Right lobe of liver (tissue), 6 donors: ENCODE data around the gene DHX38. TPM values are rescaled to one million over a fixed set of nuclear protein-coding genes. Genes with fewer than 3 reads are reported as not detected.

Source experiments
- ATAC-seq, 4 donors: fragments of 200-7000 bp; cut with Tn5 transposase; one replicate each; pipeline ENCODE4 v1.9.1; 2020; ENCODE audit warnings: mild to moderate bottlenecking in 4 of 4, moderate library complexity in 4 of 4
- DNase-seq, 3 donors: peaks; one replicate each; pipeline ENCODE4 v3.0.0-alpha.2; 2020
- H3K27ac ChIP-seq, 3 donors: fragments of 200-600 bp; one replicate each; pipeline ENCODE4 v1.8.0; 2022
- H3K27me3 ChIP-seq, 2 donors: fragments of 200-600 bp; one replicate each; pipeline ENCODE4 v1.8.0; 2022
- H3K36me3 ChIP-seq, 4 donors: fragments of 200-600 bp; sonication (generic) in 1 of 4; one replicate each; pipeline versions ENCODE4 v1.5.1 to v1.8.0; 2017 to 2022; ENCODE audit warnings: control low read depth in 1 of 4
- H3K4me1 ChIP-seq, 4 donors: fragments of 200-600 bp; sonication (generic) in 1 of 4; one replicate each; pipeline versions ENCODE4 v1.5.1 to v1.8.0; 2017 to 2022; ENCODE audit warnings: control low read depth in 1 of 4
- H3K4me3 ChIP-seq, 3 donors: fragments of 200-600 bp; one replicate each; pipeline ENCODE4 v1.8.0; 2022
- H3K9me3 ChIP-seq, 4 donors: fragments of 200-600 bp; sonication (generic) in 1 of 4; one replicate each; pipeline versions ENCODE4 v1.5.1 to v1.8.0; 2017 to 2022; ENCODE audit warnings: control low read depth in 1 of 4
- CTCF ChIP-seq, 4 donors: fragments of 200-600 bp in 3 of 4; fragments of 450-650 bp in 1 of 4; IDR thresholded peaks; one replicate each; pipeline versions ENCODE4 v1.5.1 to v1.8.0; 2016 to 2022; ENCODE audit warnings: antibody characterized with exemption in 4 of 4, mild to moderate bottlenecking in 2 of 4
- POLR2A ChIP-seq: fragments of 450-650 bp; IDR thresholded peaks from one replicate; pipeline ENCODE4 v1.6.1; 2017; ENCODE audit warnings: antibody characterized with exemption, mild to moderate bottlenecking
- WGBS: methylation state at CpG from one replicate; pipeline ENCODE4 v1.1.6; 2018; ENCODE audit warnings: low coverage, low lambda C conversion rate; ENCODE audit not compliant: insufficient coverage; ENCODE audit errors: missing lambda C conversion rate; 5-methylcytosine and 5-hydroxymethylcytosine counted together
- intact Hi-C, 2 donors: fragments of 100-400 bp; cut with DNase I; formaldehyde crosslinking; loops; one replicate each; pipeline versions ENCODE4 v1.11.2 to v1.14.1; 2022
- total RNA-seq, 6 experiments: library from RNA; depleted of rRNA in 2 of 6; stranded (reverse); fragments of >200 nt in 2 of 6; fragmentation: NEBNext Ultra II Directional in 3 of 6; extraction: Animal tissue kit (Norgen Biotek cat#: 25700) in 3 of 6; gene quantifications; one replicate each; pipeline versions ENCODE4 v1.1.0 to v1.2.4, GENCODE V29; 2016 to 2023
- donor health status: DM: no; HTN: yes; CAD: no.
- donor health status: DM: no; HTN: no; CAD: no.
- donor health status: DM: no; HTN: no; CAD: no.
- donor health status: DM: no; HTN: yes; CAD: no.
- donor health status: DM: no; HTN: yes; CAD: no.

Gene DHX38
- total RNA-seq, 6 experiments from 2014 or later: 22.2 to 29.8 (median 23.3) TPM

- Histone ChIP-seq H3K4me1 (peaks cover 0 to 5% (median under 1%) of the 10 kb centered on the region in 4 donors), H3K9me3 (no peaks in the 10 kb centered on the region), H3K4me3 (no peak overlapping the region), H3K27me3 (no peaks in the 10 kb centered on the region), H3K27ac (no peak overlapping the region), H3K36me3 (no peaks in the 10 kb centered on the region)
- DNase-seq: no peak
- ATAC-seq: no peak
- intact Hi-C loops: loop anchor here (10.0 kb wide), 1 partner anchor 345 kb away; no protein-coding TSS in a partner anchor
- whole genome bisulfite sequencing: 84% methylated on average over 3 of the region's 5 CpGs
- no peak for TF ChIP-seq POLR2A
- TF ChIP-seq CTCF (IDR thresholded peaks at IDR 0.05): no peak
These were observed 26.4 kb downstream of the DHX38 start for GRCh38 chr16:72120026-72120425.

- H3K36me3 ChIP-seq: no peaks in the 10 kb centered on the region
- H3K27me3 ChIP-seq: no peaks in the 10 kb centered on the region
- DNase-seq (no peak), ATAC-seq (no peak)
- intact Hi-C loops: loop anchor here (10.0 kb wide), 1 partner anchor 342 kb away; no protein-coding TSS in a partner anchor
- no peak overlapping the region for H3K4me3 ChIP-seq
- no peak for TF ChIP-seq POLR2A
- TF ChIP-seq CTCF (IDR thresholded peaks at IDR 0.05): no peak
- peaks cover 0 to 10% (median 3%) of the 10 kb centered on the region in 4 donors for H3K4me1 ChIP-seq
- no peaks in the 10 kb centered on the region for H3K9me3 ChIP-seq
- no peak overlapping the region for H3K27ac ChIP-seq
- 94% methylated on average over 2 of the region's 2 CpGs for WGBS
These were observed 28.7 kb downstream of the DHX38 start for GRCh38 chr16:72122308-72122707.

GRCh38 chr16:72122916-72123315 is 29.3 kb downstream of the DHX38 start:
- Histone ChIP-seq H3K27ac (no peak overlapping the region), H3K27me3 (no peaks in the 10 kb centered on the region), H3K36me3 (no peaks in the 10 kb centered on the region), H3K4me3 (no peak overlapping the region), H3K9me3 (no peaks in the 10 kb centered on the region), H3K4me1 (peaks cover 0 to 10% (median 3%) of the 10 kb centered on the region in 4 donors)
- ATAC-seq (no peak), DNase-seq (no peak)
- TF ChIP-seq CTCF (IDR thresholded peaks at IDR 0.05) (no peak), POLR2A (no peak)
- 80% methylated on average over 1 of the region's 11 CpGs for WGBS
- intact Hi-C loops: loop anchor here (10.0 kb wide), 1 partner anchor 342 kb away; no protein-coding TSS in a partner anchor

GRCh38 chr16:72123426-72123825 is 29.8 kb downstream of the DHX38 start:
- DNase-seq (no peak), ATAC-seq (no peak)
- 39% methylated on average over 2 of the region's 8 CpGs for WGBS
- H3K27ac ChIP-seq: no peak overlapping the region
- no peaks in the 10 kb centered on the region for H3K9me3 ChIP-seq
- intact Hi-C loops: loop anchor here (10.0 kb wide), 1 partner anchor 341 kb away; no protein-coding TSS in a partner anchor
- peaks cover 0 to 10% (median 3%) of the 10 kb centered on the region in 4 donors for H3K4me1 ChIP-seq
- no peaks in the 10 kb centered on the region for H3K36me3 ChIP-seq
- no peaks in the 10 kb centered on the region for H3K27me3 ChIP-seq
- no peak for TF ChIP-seq CTCF (IDR thresholded peaks at IDR 0.05)
- no peak for TF ChIP-seq POLR2A
- H3K4me3 ChIP-seq: no peak overlapping the region
